ENCODE data around the gene RAP2A. TPM values are rescaled to one million over a fixed set of nuclear protein-coding genes. Genes with fewer than 3 reads are reported as not detected.

RAP2A gene
- total and polyA plus RNA-seq, 12 donors = 3.6 to 37.9 (median 22.2) TPM

DNA sequence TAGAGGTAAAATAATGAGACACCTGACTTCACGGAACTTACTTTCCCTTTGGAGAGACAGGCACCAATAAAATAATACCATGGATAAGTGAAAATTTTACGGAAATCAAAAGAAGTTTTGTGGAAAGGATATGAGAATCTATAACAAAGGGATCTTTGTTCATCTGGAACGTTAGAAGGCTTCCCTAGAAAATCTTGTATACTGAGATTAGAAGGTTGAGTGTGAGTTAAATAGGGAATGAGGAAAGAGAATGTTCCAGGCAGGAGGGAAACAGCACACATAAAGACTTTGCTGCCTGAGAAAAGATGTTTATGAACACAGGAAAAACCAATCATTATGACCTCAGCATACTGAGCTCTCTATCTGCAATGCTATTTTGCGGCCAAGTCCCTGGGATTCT is 19.6 kb upstream of the RAP2A start:
- Histone ChIP-seq H3K9me3 (replicated peaks in 1 of 3) (no peaks in the 10 kb centered on the region), H3K36me3 (replicated peaks in 1 of 2) (no peaks in the 10 kb centered on the region), H3K4me3 (no peak overlapping the region), H3K27me3 (no peaks in the 10 kb centered on the region), H3K4me1 (replicated peaks in 1 of 2) (peaks cover 0 to 4% of the 10 kb centered on the region in 2 donors), H3K27ac (no peak overlapping the region)
- TF ChIP-seq, protein P1, sequence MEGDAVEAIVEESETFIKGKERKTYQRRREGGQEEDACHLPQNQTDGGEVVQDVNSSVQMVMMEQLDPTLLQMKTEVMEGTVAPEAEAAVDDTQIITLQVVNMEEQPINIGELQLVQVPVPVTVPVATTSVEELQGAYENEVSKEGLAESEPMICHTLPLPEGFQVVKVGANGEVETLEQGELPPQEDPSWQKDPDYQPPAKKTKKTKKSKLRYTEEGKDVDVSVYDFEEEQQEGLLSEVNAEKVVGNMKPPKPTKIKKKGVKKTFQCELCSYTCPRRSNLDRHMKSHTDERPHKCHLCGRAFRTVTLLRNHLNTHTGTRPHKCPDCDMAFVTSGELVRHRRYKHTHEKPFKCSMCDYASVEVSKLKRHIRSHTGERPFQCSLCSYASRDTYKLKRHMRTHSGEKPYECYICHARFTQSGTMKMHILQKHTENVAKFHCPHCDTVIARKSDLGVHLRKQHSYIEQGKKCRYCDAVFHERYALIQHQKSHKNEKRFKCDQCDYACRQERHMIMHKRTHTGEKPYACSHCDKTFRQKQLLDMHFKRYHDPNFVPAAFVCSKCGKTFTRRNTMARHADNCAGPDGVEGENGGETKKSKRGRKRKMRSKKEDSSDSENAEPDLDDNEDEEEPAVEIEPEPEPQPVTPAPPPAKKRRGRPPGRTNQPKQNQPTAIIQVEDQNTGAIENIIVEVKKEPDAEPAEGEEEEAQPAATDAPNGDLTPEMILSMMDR (IDR thresholded peaks at IDR 0.05) = no peak
- no peak for TF ChIP-seq POLR2A (IDR thresholded peaks at IDR 0.05)
- no peak for DNase-seq
- WGBS, 4 donors = 73 to 81% (median 76%) methylated on average over 4 of the region's 4 CpGs
- intact Hi-C loops (cut with DNase I) = no loop called here

DNA sequence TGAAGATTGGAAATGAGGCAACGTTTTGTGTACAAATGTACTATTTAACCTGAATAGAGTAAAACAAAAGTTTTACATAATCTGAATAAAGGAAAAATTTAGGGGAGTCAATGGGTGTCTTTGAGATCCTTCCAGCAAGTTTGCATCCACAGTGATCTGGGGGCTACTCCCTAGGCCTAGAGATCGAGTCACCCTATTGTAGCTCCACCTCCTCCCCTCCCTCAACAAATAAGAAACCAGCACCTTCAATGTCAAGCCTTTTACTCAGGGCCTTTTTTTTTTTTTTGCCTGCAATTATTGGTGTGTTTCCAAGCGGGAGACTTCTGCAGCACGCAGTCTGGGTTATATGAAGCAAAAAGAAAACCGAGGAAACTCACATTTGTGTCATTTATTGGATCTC is 16.3 kb upstream of the RAP2A start:
- TF ChIP-seq POLR2A (IDR thresholded peaks at IDR 0.05) = no peak
- TF ChIP-seq, protein P1 (IDR thresholded peaks at IDR 0.05) = no peak
- Histone ChIP-seq H3K4me1 (replicated peaks in 1 of 2) (peaks cover 0 to 9% of the 10 kb centered on the region in 2 donors), H3K4me3 (no peak overlapping the region), H3K27ac (no peak overlapping the region), H3K36me3 (replicated peaks in 1 of 2) (no peaks in the 10 kb centered on the region), H3K9me3 (replicated peaks in 1 of 3) (no peaks in the 10 kb centered on the region), H3K27me3 (no peaks in the 10 kb centered on the region)
- intact Hi-C loops (cut with DNase I) = no loop called here
- 35 to 43% (median 41%) methylated on average over 5 of the region's 5 CpGs for WGBS, 4 donors
- peak in 1 of 7 donors; percentile 11 for DNase-seq

DNA sequence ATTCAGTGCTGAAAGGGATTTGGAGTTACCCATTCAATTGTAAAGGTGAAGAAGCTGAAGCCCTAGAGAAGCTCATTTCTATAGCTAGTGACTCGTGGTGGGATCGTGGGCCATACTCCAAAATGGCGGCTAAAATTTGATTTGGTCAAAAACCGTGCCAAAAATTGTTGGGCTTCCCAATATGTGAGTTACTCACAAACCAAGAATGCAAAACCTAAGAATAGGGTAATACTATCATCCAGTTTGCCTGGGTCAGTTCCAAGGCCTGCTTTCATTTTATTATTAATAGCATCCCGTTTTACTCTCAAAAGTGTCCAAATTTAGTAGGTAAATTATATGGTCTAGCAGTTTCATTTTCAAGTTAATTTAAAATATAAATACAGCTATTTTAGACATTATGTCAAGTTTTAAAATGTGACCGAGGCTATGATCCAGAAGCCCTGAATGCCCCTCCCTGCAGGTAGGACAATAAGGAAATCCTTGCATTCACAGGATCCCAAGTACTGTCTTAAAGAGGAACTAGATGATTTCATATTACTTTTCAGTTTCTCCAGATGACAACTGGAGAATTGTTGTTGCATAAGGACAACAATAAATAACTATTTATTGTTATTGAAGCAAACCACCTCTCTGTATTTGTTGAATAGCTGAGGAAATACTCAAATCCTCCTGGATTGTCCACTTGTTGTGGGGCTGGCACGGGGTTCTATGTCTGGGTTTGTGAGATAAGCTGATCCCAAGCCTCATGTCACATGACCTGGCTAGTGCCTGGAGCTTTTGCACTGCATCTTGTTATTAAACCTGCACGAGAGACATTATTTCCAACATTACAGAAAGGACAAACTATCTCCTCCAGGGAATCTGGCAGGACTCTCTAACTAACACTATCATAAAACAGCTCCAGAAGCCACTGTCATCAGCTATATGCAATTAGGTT is 11.6 kb upstream of the RAP2A start:
- no peak overlapping the region for H3K4me3 ChIP-seq
- 51 to 66% (median 58%) methylated on average over 8 of the region's 8 CpGs for WGBS, 4 donors
- peak in 5 of 7 donors; percentile 21 to 57 (median 35) for DNase-seq
- H3K27me3 ChIP-seq = no peaks in the 10 kb centered on the region
- H3K4me1 ChIP-seq (replicated peaks in 1 of 2) = peaks cover 3 to 25% of the 10 kb centered on the region in 2 donors
- intact Hi-C loops (cut with DNase I) = no loop called here
- peak overlapping the region in 3 of 5 donors; percentile 20 to 64 (median 46) for H3K27ac ChIP-seq
- no peaks in the 10 kb centered on the region for H3K36me3 ChIP-seq (replicated peaks in 1 of 2)
- TF ChIP-seq POLR2A (IDR thresholded peaks at IDR 0.05) = no peak
- TF ChIP-seq, protein P1 (IDR thresholded peaks at IDR 0.05) = no peak
- H3K9me3 ChIP-seq (replicated peaks in 1 of 3) = no peaks in the 10 kb centered on the region

GRCh38 chr13:97423300-97424045 is 10.5 kb upstream of the RAP2A start:
- H3K9me3 ChIP-seq (replicated peaks in 1 of 3) = no peaks in the 10 kb centered on the region
- intact Hi-C loops (cut with DNase I) = no loop called here
- peaks cover 3 to 22% of the 10 kb centered on the region in 2 donors for H3K4me1 ChIP-seq (replicated peaks in 1 of 2)
- no peaks in the 10 kb centered on the region for H3K27me3 ChIP-seq
- WGBS, 4 donors = 77 to 84% (median 79%) methylated on average over 8 of the region's 8 CpGs
- no peaks in the 10 kb centered on the region for H3K36me3 ChIP-seq (replicated peaks in 1 of 2)
- TF ChIP-seq POLR2A (IDR thresholded peaks at IDR 0.05) = no peak
- TF ChIP-seq, protein P1 (IDR thresholded peaks at IDR 0.05) = no peak
- no peak overlapping the region for H3K4me3 ChIP-seq
- peak; percentile 27 to 63 (median 56) for DNase-seq
- H3K27ac ChIP-seq = peak overlapping the region in 2 of 5 donors; percentile 61 to 64

All from adrenal gland (tissue), 12 donors.